ENCODE data around the gene HMOX1.
"Not testable (repeated sequence)": the region's sequence is repeated elsewhere in the genome, so short reads cannot be mapped to it uniquely, and the experiment has no call there.

Gene HMOX1

DNA sequence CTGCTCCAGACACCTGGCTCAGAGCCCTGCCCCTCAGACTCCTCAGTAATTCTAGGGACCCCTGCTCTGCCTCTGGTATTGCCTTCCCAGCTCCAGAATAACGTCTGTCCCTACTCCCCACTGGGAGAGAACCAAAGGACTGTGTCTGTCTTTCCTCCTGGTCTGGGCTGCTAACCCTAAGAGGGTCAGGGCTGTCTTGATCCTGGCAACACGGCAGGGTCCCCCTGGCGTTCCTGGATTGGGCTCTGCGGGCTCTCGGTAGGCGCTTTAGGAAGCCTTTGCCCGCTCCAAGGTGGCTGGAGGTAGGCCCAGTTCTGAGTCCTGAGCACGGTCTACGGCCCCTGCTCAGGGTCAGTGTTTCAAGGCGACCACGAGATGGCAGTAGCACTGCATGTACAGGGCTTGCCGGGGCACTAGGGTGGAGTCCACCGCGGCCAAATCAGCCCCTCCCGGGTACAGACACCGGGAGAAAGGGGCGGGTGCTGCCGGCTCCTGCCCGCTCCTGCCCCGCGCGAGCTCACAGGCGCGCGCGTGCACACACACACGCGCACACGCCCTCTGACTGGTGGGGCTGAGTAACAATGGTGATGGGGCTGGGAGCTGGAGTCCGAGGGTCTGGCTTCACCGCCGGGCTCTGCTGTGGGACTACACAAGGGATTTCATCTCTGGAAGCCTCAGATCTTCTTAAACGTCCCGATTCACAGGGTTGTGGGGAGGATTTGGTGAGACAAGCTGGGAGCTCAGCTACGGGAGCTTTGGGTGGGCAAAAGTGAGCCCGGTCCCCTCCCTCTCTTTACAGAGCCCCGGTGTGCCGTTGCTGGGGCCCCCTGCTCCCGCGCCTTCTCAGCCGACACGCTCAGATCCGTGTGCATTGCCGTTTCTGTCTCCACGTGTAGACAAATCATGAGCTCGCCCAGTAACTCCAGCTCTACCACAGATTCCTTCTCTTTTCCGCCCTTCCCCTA is 30.1 kb upstream of the HMOX1 start:
- peak; percentile 63 to 75 for DNase-seq (ENCODE audit: low read depth in 2 of 2)

DNA sequence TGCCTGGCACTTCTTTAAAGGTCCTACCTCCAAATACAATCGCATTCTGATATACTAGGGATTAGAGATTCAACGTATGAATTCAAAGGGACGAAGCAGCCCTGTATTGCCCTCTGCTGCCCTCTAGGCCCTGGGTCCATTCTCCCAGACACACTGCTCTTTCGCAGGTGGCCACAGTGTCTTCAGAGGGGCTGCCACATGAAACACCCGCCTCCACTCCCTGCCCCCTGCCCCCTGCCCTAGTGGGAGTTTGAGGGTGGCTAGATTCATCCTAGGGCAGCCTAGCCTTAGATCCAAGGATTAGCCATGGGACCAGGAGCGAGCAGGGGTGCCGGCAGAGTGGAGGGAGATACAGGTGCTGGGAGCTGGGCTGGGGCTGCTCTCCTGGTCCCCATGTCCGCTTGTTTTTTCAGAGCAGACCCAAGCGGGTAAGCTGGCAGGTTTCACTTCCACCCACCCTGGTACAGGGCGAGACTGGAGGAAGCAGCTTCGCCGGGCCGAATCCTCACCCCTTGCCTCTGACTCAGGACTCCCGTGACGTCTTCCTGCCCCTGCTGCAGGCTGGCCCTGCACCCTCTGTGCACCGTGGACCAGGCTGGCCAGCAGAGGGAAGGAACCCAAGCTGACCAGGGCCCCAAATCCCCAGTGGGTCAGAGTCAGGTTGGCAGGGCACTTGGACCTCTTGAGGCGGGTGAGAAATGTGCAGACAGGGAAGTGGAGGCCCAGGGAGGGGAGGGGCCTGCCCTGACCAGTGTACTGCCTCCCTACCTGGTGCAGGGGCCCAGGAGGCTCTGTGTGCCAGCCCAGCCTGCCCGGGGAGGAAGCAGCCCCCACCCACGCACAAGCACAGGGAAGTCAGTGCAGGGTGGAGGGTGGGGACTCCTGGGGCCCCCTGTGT is 28.4 kb upstream of the HMOX1 start:
- DNase-seq (ENCODE audit: low read depth in 2 of 2), result peak in 1 of 2 donors; percentile 21

DNA sequence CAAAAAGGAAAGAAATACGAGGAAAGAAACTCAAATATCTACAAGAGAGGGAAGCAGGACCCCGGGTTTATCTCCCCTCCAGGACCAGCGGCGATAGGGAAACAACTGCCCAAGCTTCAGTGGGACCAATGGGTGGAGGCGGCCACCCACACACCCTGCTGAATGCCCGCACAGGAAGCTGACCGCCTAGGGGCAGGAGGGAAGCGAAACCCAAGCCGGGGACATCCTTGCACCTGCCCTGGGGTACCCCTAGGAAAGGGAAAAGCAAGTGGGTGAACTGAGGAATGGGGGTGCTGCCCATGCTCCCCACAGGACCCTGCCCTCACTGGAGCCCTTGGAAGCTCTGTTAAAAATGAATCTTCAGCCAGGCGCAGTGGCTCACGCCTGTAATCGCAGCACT is 27.6 kb upstream of the HMOX1 start:
- DNase-seq (ENCODE audit: low read depth in 2 of 2), result no peak

DNA sequence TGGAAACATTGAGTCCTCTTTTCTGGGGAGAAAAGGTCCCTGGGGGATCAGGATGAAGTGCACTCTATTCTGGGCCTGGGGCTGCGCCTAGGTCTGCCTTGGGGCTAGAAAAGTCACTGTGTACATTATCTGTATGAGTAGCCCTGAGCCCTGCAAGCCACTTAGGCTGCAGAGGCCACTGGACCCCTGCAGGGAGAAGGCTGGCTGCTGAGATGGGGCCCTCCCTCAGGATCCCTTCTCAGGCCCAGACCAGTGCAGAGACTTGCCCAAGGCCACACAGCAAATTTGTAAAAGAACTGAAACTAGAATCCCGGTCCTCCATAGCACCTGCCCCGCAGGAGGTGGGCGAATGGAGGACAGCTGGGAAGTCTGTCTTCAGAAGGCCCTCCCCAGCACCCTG is 26.8 kb upstream of the HMOX1 start:
- no peak for DNase-seq (ENCODE audit: low read depth in 2 of 2)

DNA sequence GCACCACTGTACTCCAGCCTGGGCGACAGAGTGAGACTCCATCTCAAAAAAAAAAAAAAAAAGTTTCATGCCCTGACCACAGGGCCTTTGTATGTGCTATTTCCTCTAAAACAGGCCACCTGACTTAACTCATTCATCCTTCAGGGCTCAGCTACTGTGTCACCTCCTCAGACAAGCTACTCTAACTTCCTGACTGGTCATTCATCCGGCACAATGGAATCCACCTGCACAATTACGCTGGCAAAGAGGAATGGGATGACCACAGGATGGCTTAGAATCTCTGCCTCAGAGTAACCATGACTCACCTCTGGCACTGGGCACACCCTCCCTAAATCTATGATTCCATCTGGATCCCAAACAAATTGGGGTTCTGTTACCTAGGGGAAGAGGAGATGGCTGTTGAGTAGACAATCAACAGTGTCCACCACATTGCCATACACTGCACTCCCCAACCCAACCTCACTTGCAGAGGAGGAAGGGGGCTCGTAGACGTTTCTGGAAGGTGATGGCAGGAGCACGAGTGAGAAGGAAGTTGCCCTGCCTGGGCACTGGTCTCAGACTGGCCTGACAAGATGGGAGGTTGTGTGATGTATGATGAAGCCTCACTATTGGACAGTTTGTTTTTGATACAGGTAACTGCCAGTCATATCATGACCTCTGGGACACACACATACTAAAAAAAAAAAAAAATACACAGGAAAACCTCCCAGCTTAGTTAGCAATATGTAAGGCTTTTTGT is 22.8 kb upstream of the HMOX1 start:
- no peak for DNase-seq (ENCODE audit: low read depth in 2 of 2)

DNA sequence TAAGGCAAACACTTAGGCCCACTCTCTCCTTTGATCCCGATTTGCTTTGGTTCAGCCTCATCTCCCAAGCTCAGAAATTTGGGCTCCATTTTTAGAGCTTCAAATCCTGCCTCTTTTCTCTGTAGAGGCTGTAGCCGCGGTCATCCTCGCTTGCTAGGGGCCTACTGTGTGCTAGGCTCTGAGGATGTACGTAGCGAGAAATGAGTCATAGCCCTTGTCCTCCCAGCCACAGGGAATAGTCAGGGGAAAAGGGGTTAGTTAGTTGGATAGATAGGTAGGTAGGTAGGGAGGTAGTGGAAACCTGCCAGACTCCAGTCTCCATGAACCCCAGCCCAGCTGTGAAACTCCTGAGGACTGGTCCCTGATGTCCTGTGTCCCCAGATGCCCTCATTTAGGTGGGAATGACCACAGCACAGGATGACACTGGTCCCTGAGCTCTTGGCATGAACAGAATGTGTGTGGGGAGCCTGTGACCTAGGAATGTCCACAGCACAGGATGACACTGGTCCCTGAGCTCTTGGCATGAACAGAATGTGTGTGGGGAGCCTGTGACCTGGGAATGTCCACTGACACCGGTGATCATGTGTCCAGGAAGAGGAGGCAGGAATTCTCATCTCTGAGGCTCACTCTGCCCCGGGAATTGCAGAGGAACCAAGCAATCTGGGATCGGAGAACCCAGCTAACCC is 21.4 kb upstream of the HMOX1 start:
- DNase-seq (ENCODE audit: low read depth in 2 of 2), result no peak

DNA sequence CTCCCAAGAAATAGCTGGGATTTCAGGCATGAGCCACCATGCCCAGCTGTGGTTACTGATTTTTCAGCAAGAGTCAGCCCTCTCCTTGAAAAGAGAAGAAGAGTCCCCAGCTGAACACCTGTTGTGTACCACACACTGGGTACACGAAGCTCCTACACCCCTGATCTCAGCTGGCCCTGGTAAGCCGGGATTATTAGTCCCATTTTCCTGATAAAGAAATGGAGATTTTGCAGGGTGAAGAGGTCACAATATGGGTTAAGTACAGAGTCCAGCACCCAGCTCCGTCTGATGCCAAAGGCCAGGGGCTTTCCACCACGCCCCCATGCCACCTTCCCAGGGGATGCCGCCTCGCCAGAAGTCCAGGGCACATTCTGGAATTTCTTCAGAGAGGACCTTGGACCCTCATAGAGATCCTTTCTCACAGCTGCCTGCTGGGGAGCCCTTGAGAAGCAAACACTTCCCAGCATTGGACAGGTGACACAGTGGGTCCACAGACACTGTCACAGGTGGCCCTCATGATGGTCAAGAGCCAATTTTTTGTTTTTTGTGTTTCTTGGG is 19.8 kb upstream of the HMOX1 start:
- no peak for DNase-seq (ENCODE audit: low read depth in 2 of 2)

DNA sequence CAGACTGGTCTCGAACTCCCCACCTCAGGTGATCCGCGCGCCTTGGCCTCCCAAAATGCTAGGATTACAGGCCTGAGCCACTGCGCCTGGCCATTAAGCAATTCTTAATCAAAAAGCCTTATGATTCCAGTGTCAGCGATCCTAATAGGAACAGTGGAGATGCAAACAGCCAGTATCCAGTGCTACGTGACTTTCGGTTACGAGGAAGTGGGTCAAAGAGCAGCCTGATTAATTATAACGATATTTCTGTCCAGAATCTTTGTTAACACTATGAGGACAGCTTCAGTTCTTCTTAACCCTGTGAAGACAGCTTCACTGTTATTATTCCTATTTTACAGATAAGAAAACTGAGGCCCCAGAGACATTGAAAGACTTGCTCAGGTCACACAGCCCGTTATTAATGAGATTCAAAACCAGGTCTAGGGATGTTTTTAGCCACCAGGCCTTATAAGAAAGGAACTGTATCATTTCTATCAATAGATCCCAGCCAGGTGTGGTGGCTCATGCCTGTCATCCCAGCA is 17.3 kb upstream of the HMOX1 start:
- DNase-seq (ENCODE audit: low read depth in 2 of 2), result no peak

DNA sequence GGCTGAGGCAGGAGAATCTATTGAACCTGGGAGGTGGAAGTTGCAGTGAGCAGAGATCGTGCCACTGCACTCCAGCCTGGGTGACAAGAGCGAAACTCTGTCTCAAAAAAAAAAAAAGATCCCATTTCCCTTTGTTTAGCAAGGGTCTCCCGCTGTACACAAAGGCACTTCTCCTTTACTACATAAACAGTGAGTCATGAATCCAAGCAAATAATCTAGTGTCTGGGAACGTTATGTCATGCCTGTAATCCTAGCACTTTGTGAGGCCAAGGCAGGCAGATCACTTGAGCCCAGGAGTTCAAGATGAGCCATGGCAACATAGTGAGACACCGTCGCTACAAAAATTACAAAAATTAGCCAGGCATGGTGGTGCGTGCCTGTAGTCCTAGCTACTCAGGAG is 16.7 kb upstream of the HMOX1 start:
- not testable (repeated sequence) for DNase-seq (ENCODE audit: low read depth in 2 of 2)

DNA sequence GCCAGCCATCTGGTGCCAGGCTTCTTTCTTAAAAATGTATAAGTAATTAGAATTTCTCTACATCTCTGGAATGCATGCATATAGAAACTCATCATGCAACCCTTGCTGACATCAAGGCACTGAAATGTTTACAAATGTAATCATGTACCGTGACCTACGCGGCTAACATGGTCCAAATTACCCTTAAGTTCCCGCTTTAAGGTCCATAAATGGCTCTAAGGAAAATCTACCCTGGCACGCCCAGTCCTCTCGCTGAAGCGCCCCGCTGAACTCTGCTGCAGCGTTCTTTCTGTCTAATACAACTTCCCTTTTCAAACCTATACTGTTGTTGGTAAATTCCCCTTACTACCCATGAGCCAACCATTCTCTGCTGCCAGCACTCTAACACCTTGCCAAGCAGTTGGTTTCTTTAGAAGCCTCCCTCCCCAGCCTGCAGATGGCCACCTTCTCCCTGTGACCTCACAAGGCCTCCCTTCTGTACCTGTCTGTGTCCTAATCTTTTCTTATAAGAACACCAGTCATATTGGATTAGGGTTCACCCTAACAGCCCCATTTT is 13.5 kb upstream of the HMOX1 start:
- no peak for DNase-seq (ENCODE audit: low read depth in 2 of 2)

DNA sequence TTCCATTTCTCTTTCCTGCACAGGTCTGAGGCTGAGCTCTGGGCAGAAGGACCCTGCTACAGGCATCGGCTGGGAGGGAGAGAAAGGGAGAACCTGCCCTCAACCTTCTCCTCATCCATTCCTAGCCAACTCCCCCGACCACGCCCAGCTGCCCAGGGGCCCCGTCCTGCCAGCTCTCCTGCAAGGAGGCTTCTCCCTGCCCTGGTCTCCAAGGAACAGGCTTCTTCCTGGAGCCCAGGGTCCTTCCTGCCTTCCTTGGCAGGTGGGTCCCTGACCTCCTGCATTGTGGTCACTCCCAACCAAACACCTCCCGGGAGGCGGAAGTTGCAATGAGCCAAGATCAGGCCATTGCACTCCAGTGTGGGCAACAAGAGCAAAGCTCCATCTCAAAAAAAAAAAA is 12.5 kb upstream of the HMOX1 start:
- DNase-seq (ENCODE audit: low read depth in 2 of 2), result no peak

DNA sequence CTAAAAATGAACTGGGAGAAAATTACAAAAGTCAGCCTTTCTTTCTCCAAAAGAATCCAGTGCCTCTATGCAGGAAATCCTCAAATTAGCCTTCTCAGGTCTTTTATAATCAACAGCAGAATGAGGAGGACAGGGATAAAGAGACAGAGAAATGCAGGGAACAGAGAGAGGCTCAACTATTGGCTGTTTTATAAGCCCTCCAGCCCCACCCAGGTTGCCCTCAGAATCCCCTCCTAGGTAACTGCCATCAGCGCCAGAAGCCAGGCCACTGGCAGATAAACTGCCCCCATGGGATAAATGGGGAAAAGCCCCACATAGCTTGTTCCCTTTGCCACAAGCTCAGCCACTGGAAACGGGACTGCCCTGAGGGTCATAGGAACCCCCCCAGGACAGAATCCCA is 10.9 kb upstream of the HMOX1 start:
- DNase-seq (ENCODE audit: low read depth in 2 of 2), result no peak

DNA sequence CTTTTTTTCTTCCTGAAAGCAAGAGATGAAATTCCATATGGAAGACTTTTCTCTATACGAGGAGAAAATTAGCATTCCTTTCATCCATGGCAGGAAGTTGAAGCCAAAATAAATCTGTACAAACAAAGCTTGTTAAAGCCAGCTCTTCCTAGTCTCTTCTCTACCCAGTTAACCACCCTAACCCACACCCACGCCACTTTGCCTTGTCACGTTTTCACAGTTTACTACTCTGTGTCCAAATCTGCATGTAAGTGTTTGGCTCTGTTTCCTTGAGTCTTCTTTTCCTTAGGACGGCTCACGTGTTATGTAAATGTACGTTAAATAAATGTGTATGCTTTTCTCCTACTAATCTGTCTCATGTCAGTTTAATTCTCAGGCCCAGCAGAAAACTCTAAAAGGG is 7.1 kb upstream of the HMOX1 start:
- DNase-seq (ENCODE audit: low read depth in 2 of 2), result no peak

DNA sequence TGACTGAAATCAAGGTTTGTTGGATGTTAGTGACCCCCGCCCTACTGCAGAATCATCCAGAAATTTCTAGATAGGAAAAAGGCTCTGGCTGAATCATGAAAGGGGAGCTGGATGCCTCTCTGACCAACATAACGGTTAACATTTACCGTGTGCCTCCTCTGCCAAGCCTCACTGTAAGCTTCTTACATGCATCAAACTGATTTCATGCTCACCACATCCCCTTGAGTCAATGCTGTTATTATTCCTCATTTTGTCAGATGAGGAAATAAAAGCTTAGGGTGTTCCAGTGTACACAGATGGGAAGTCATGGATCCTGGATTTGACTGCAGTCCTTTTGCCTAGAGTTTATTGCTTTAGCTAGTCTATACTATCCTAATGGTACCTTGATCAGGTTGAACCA is 5.9 kb upstream of the HMOX1 start:
- no peak for DNase-seq (ENCODE audit: low read depth in 2 of 2)

DNA sequence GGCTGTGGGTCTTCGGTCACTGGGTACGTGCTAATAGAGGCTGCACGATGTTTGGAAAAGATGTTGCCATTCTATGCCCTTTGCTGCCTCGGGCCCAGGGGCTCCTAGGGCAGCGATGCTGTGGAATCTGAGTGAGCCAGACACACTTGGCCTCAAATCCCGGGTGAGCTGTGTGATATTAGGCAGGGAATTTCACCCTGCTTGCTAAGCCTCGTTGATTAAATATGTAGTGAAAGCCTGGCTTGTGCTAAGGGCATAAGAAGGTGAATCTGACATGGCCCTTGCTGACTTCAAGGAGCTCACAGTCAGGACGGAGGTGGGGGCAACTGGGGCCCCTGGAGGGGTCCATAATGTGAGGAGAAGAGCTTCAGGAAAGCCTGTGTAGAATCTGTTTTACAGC is 5.4 kb upstream of the HMOX1 start:
- DNase-seq (ENCODE audit: low read depth in 2 of 2), result no peak

DNA sequence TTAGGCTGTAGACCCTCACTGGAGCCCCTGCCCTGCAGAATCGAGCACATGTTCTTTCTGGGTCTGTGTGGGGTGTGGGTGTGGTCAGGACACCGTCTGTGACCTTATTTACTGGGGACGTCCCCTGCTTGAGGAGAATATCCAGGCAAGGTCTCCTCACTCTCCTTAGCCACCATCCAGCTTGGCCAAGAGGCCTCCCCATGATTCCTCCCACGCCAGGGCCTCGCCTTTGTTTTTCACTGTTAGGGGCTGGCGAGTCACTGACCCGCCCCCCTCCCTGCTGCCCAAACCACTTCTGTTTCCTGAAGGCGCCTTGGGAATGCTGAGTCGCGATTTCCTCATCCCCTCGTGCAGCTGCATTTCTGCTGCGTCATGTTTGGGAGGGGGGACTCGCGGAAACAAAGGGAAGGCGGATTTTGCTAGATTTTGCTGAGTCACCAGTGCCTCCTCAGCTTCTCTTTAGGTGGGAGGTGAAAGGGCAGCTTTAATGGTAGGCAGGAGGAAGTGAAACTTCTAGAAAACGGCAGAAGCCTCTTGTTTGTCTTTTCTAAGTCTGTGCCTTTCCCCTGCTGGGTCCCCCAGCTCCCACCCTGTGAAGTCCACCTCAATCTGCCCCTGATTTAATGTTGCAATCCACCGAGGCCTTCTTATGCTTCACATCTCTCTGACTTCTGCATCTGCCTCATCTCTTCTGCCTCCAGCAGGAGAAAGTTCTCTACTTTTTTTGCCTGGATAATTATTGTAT is 4.0 kb upstream of the HMOX1 start:
- DNase-seq (ENCODE audit: low read depth in 2 of 2), result no peak

DNA sequence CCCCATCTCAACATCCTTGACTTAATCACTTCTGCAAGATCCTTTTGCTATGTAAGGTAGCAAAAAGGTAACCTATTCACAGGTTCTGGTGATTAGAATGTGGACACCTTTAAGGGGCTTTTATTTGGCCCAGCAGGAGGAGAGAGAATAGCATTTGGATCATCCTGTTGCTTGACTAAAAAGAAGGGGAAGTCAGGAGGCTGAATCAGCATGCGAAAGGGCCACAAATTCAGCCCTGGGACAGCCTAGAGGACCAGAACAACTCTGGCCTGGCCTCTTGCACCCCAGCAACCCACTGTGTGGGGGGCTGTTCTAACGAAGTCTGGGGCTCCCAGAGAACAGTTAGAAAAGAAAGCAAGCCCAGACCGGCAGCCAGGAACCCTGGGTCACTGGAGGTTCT is 3.2 kb upstream of the HMOX1 start:
- DNase-seq (ENCODE audit: low read depth in 2 of 2), result no peak

DNA sequence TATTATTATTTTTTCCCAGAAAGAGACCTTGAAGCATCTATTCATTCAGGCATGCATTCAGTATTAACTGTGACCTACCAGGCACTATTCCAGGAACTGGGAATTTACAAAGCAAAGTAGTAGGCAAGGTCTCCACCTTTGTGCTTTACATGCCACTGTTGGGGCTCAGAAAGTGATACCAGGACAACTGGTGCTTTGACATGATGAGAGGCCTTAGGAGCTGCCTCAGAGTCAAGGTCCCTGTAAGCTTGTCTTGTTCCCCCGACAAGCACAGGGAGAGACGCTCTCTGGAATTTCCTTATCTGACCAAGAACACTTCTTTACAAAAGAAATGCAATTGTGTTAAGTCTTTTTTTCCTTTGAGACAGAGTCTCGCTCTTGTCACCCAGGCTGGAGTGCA is 2.3 kb upstream of the HMOX1 start:
- DNase-seq (ENCODE audit: low read depth in 2 of 2), result no peak

DNA sequence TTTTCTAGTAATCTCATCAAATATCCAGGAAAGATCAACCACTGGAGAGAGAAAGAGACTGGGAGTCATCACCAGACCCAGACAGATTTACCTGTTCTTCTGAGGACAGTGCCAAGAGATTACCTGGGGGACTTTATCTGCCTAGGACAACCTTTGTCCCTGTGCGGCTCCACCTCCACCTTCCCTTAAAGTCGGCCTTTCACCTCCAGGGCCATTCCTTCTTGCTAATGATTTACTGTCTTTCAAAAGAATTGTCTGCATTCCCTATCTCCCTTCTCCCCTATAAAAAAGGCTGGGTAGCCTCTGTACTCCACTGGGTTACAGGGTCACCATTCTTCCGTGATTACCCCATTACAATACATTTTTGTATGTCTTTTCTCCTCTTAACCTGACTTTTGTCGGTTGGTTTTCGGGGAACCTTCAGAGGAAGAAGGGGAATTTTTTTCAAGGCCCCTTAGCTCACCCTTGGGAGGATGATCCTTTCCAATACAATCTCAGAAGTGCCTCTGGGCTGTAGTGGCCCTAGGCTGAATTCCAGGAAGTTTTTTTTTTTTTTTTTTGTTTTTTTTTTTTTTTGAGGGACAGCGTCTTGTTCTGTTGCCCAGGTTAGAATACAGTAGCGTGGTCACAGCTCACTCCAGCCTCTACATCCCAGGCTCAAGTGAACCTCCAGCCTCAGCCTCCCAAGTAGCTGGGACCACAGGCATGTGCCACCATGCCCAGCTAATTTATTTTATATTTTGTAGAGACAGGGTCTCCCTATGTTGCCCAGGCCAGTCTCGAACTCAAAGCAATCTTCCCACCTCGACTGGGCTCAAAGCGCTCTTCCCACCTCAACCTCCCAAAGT is 1.5 kb upstream of the HMOX1 start:
- no peak for DNase-seq (ENCODE audit: low read depth in 2 of 2)
